ENCODE results near the gene SCARB1. TPM values are rescaled to one million over a fixed set of nuclear protein-coding genes. Genes with fewer than 3 reads are reported as not detected.

Gene SCARB1
- total RNA-seq, 1 experiment from 2014 or later = 31.3 TPM

- no peak overlapping the region for H3K23ac ChIP-seq (ENCODE audit: insufficient read length, low read depth, low read length)
- H3K36me3 Mint-ChIP-seq (ENCODE audit: insufficient read depth in 1 of 3, low read depth in 3 of 3) = peaks cover 8 to 38% (median 21%) of the 10 kb centered on the region in 3 experiments; a peak in 6 of 7 replicates
Measured at GRCh38 chr12:124795081-124795948, 68.3 kb downstream of the SCARB1 start.

More at GRCh38 chr12:124795081-124795948, 68.3 kb downstream of the SCARB1 start:
- TF ChIP-seq CTCF (conservative IDR thresholded peaks at IDR 0.05) = no peak
- Histone ChIP-seq H3K56ac (ENCODE audit: insufficient read length, low read depth, low read length) (no peak overlapping the region), H3K9me3 (ENCODE audit: control insufficient read depth, low read depth, low read length) (no peaks in the 10 kb centered on the region), H3K4me2 (ENCODE audit: insufficient read depth, insufficient read length, low read length) (no peak overlapping the region), H3K18ac (ENCODE audit: insufficient read length, low read depth, low read length) (no peak overlapping the region), H2BK120ac (ENCODE audit: low read depth, low read length, poor library complexity, severe bottlenecking) (no peak overlapping the region), H2BK15ac (ENCODE audit: low read depth, low read length) (no peak overlapping the region), H4K20me1 (ENCODE audit: control insufficient read depth, insufficient read depth, insufficient read length) (no peaks in the 10 kb centered on the region), H4K91ac (ENCODE audit: insufficient read length, low read depth, low read length) (no peak overlapping the region), H2AFZ (ENCODE audit: low read length) (no peak overlapping the region), H3T11ph (ENCODE audit: low read length) (no peak overlapping the region), H3K14ac (ENCODE audit: insufficient read depth, low read length) (no peak overlapping the region), H3K23me2 (ENCODE audit: insufficient read length, low read depth, low read length, poor library complexity, severe bottlenecking) (no peaks in the 10 kb centered on the region), H3K79me1 (ENCODE audit: insufficient read depth, low read depth, low read length, poor library complexity, severe bottlenecking) (no peaks in the 10 kb centered on the region), H4K5ac (ENCODE audit: insufficient read length, low read depth, low read length) (no peak overlapping the region), H2AK5ac (ENCODE audit: insufficient read length, low read length) (no peak overlapping the region), H2BK5ac (ENCODE audit: insufficient read length, low read length) (no peak overlapping the region), H3K4me1 (ENCODE audit: insufficient read depth, low read length) (peaks cover 8% of the 10 kb centered on the region), H3K27me3 (ENCODE audit: insufficient read depth, low read length) (no peaks in the 10 kb centered on the region), H3K9ac (ENCODE audit: extremely low read depth, insufficient read length, low read length) (no peak overlapping the region), H3K27ac (ENCODE audit: insufficient read length, low read depth, low read length) (no peak overlapping the region), H2BK12ac (ENCODE audit: insufficient read length, low read depth, low read length) (no peak overlapping the region), H4K8ac (replicated peaks; ENCODE audit: insufficient read length, low read depth, low read length) (no peak overlapping the region), H3K4ac (ENCODE audit: low read depth, low read length) (no peak overlapping the region), H2BK20ac (ENCODE audit: low read depth, low read length, poor library complexity, severe bottlenecking) (no peak overlapping the region), H3K79me2 (ENCODE audit: insufficient read depth, low read length) (no peaks in the 10 kb centered on the region)
- no peaks in the 10 kb centered on the region for H3K27me3 Mint-ChIP-seq (ENCODE audit: low read depth)
- peak overlapping the region in 1 of 3 experiments; percentile 28; a peak in 1 of 7 replicates for H3K27ac Mint-ChIP-seq
- no CpG with 5 or more reads among the region's 6 CpGs for WGBS (ENCODE audit: extremely low coverage, insufficient read length, low lambda C conversion rate)
- H3K4me3 Mint-ChIP-seq = no peak overlapping the region; a peak in 1 of 5 replicates
- H3K4me1 Mint-ChIP-seq = peaks cover 17% of the 10 kb centered on the region in 2 experiments
- no peak for DNase-seq
- no peaks in the 10 kb centered on the region for H3K9me3 Mint-ChIP-seq
